ENCODE results near the gene ZRANB2.

The ZRANB2 gene

GRCh38 chr1:71080739-71081696 is at the start of gene ZRANB2:
ZRANB2 (minus strand) TSS chr1:71081035; CDS start chr1:71080995, 40 bp downstream.
- peak; percentile 79 for TF ChIP-seq CTCF (conservative IDR thresholded peaks at IDR 0.05; ENCODE audit: low read depth, low read length)
- peak within 1 kb of the TSS; percentile 68 for H3K4me3 ChIP-seq (ENCODE audit: low read depth, low read length)
- DNase-seq (ENCODE audit: low read depth) = peak; percentile 97

GRCh38 chr1:71128060-71128459 is 47.2 kb upstream of the ZRANB2 start:
- no peak for DNase-seq (ENCODE audit: low read depth)
- TF ChIP-seq CTCF (conservative IDR thresholded peaks at IDR 0.05; ENCODE audit: low read depth, low read length) = no peak
- H3K4me3 ChIP-seq (ENCODE audit: low read depth, low read length) = no peak overlapping the region

- no peak overlapping the region for H3K4me3 ChIP-seq (ENCODE audit: low read depth, low read length)
- DNase-seq (ENCODE audit: low read depth) = no peak
- no peak for TF ChIP-seq CTCF (conservative IDR thresholded peaks at IDR 0.05; ENCODE audit: low read depth, low read length)
These were observed 37.3 kb upstream of the ZRANB2 start for GRCh38 chr1:71118086-71118485.

GRCh38 chr1:71116729-71117128 is 35.9 kb upstream of the ZRANB2 start:
- no peak for TF ChIP-seq CTCF (conservative IDR thresholded peaks at IDR 0.05; ENCODE audit: low read depth, low read length)
- DNase-seq (ENCODE audit: low read depth) = no peak
- H3K4me3 ChIP-seq (ENCODE audit: low read depth, low read length) = no peak overlapping the region

- DNase-seq (ENCODE audit: low read depth) = no peak
- no peak for TF ChIP-seq CTCF (conservative IDR thresholded peaks at IDR 0.05; ENCODE audit: low read depth, low read length)
- no peak overlapping the region for H3K4me3 ChIP-seq (ENCODE audit: low read depth, low read length)
These were observed 26.0 kb upstream of the ZRANB2 start for GRCh38 chr1:71106658-71107322.

- no peak for DNase-seq (ENCODE audit: low read depth)
- no peak overlapping the region for H3K4me3 ChIP-seq (ENCODE audit: low read depth, low read length)
These were observed 23.6 kb upstream of the ZRANB2 start for GRCh38 chr1:71104417-71104816.

More at GRCh38 chr1:71104417-71104816, 23.6 kb upstream of the ZRANB2 start:
- no peak for TF ChIP-seq CTCF (conservative IDR thresholded peaks at IDR 0.05; ENCODE audit: low read depth, low read length)
